ENCODE results near the gene CCDC102A.

CCDC102A gene

DNA sequence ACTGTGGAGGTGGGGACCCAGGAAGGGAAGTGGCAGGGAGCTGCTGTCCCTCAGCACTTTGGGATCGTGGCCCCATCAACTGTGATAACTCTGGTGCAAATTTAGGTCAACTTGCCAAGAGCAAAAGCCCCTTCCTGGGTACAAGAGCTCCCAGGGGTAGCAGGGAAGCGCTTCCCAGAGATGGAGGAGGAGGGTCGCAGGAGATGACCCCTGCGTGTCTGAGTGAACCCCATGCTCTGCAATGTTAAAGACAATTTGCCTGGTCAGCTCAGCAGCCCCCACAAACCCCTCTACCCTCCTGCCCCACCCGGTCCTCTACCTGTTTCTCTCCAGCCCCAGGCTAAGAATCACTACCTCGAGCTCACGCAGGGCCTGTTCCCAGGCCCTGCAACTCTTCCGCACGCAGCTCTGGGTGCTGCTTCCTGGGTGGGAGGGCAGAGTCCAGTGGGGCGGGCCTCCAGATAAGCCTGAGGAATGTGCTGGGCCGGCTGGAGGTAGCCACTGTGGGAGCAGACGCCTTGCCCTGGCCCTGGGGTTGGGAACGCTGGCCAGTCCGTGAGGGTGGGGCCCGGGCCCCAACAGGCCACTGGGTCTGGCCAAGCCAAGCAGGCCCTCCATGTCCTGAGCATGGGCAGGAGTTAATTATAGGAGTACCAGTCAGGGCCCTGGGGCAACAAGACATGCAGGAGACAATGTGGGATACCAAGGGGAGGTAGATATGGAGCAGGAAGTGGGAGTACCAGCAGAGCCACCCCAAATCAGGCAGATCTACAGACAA, 56.2 kb downstream of the CCDC102A start:
- no peak overlapping the region for H2BK5ac ChIP-seq (ENCODE audit: low read length)
- H3K4ac ChIP-seq (ENCODE audit: low read depth, low read length): peak overlapping the region; percentile 19
- H3K36me3 ChIP-seq (ENCODE audit: control insufficient read depth, insufficient read depth, low read length): no peaks in the 10 kb centered on the region
- H3K27me3 ChIP-seq (ENCODE audit: insufficient read depth, low read length, poor library complexity): no peaks in the 10 kb centered on the region
- no peak overlapping the region for H4K8ac ChIP-seq (ENCODE audit: low read depth, low read length)
- peak overlapping the region; percentile 33 for H3K9ac ChIP-seq (ENCODE audit: low read length)
- H3K4me1 ChIP-seq (ENCODE audit: control insufficient read depth, low read depth, low read length): peaks cover 8% of the 10 kb centered on the region
- H3K79me1 ChIP-seq (ENCODE audit: low read length): no peaks in the 10 kb centered on the region
- H3K4me3 ChIP-seq (ENCODE audit: low read length): no peak overlapping the region
- H2BK120ac ChIP-seq (ENCODE audit: low read depth, low read length): no peak overlapping the region
- H3K18ac ChIP-seq (ENCODE audit: low read length): peak overlapping the region; percentile 52
- DNase-seq: no peak
- H3K23ac ChIP-seq (ENCODE audit: low read length): no peak overlapping the region
- no peak overlapping the region for H2AK5ac ChIP-seq (ENCODE audit: low read length)
- H3K79me2 ChIP-seq (ENCODE audit: control insufficient read depth, insufficient read depth, low read length): no peaks in the 10 kb centered on the region
- H4K5ac ChIP-seq (ENCODE audit: low read length): no peak overlapping the region
- H2BK15ac ChIP-seq (replicated peaks; ENCODE audit: low read depth): no peak overlapping the region
- peak overlapping the region; percentile 35 for H3K4me2 ChIP-seq (ENCODE audit: low read length)
- no peak overlapping the region for H3K27ac ChIP-seq (ENCODE audit: low read depth, low read length)
- peak overlapping the region; percentile 62 for H3K56ac ChIP-seq (ENCODE audit: low read length)
- no CpG with 5 or more reads among the region's 15 CpGs for WGBS (ENCODE audit: extremely low coverage, insufficient coverage, low lambda C conversion rate)

DNA sequence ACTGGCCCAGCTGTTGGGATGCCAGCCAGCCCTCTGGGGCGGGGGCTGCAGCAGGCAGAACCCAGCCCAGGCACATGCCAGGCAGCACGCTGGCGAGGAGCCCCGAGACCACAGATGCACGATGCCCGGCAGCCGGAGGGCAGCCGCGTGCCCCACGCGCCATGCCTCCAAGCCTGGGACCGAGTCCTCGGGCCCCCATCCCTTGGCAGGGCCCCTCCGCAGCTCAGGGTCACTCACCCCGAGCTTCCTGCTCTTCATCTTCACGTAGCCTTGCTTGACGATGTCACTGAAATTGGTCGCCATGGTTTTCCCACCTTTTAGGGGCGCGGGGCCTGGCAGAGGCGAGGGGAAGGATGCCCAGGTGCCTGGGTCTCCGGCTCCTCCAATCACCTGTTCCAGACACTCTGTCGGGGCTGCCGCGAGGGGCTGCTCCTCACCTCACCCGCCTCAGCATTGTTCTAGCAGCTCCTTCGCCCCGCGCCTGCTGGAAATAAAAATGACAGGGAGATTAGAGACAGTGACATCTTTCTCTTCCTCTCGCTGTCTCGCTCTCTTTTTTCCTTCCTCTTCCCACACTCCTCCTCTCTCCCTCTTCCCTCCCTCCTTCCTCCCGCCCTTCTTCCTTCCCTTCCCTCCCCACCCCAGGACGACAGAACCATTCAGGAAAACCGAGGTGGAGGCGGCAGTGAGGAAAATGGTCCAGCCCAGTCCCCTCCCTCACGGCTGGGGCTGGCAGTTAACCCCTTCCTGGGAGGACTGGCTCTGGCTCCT, 57.0 kb downstream of the CCDC102A start:
- no peaks in the 10 kb centered on the region for H3K79me2 ChIP-seq (ENCODE audit: control insufficient read depth, insufficient read depth, low read length)
- H2BK5ac ChIP-seq (ENCODE audit: low read length): no peak overlapping the region
- no CpG with 5 or more reads among the region's 36 CpGs for WGBS (ENCODE audit: extremely low coverage, insufficient coverage, low lambda C conversion rate)
- H3K4me2 ChIP-seq (ENCODE audit: low read length): peak overlapping the region; percentile 97
- no peak overlapping the region for H3K27ac ChIP-seq (ENCODE audit: low read depth, low read length)
- no peaks in the 10 kb centered on the region for H3K27me3 ChIP-seq (ENCODE audit: insufficient read depth, low read length, poor library complexity)
- no peaks in the 10 kb centered on the region for H3K79me1 ChIP-seq (ENCODE audit: low read length)
- peak overlapping the region; percentile 84 for H3K56ac ChIP-seq (ENCODE audit: low read length)
- no peaks in the 10 kb centered on the region for H3K36me3 ChIP-seq (ENCODE audit: control insufficient read depth, insufficient read depth, low read length)
- H3K18ac ChIP-seq (ENCODE audit: low read length): no peak overlapping the region
- peak; percentile 92 for DNase-seq
- no peak overlapping the region for H4K8ac ChIP-seq (ENCODE audit: low read depth, low read length)
- H3K4ac ChIP-seq (ENCODE audit: low read depth, low read length): no peak overlapping the region
- H3K4me3 ChIP-seq (ENCODE audit: low read length): peak overlapping the region; percentile 59
- H2BK15ac ChIP-seq (replicated peaks; ENCODE audit: low read depth): no peak overlapping the region
- H2AK5ac ChIP-seq (ENCODE audit: low read length): no peak overlapping the region
- no peak overlapping the region for H3K23ac ChIP-seq (ENCODE audit: low read length)
- peak overlapping the region; percentile 60 for H3K9ac ChIP-seq (ENCODE audit: low read length)
- H3K4me1 ChIP-seq (ENCODE audit: control insufficient read depth, low read depth, low read length): peaks cover 8% of the 10 kb centered on the region
- no peak overlapping the region for H4K5ac ChIP-seq (ENCODE audit: low read length)
- no peak overlapping the region for H2BK120ac ChIP-seq (ENCODE audit: low read depth, low read length)

DNA sequence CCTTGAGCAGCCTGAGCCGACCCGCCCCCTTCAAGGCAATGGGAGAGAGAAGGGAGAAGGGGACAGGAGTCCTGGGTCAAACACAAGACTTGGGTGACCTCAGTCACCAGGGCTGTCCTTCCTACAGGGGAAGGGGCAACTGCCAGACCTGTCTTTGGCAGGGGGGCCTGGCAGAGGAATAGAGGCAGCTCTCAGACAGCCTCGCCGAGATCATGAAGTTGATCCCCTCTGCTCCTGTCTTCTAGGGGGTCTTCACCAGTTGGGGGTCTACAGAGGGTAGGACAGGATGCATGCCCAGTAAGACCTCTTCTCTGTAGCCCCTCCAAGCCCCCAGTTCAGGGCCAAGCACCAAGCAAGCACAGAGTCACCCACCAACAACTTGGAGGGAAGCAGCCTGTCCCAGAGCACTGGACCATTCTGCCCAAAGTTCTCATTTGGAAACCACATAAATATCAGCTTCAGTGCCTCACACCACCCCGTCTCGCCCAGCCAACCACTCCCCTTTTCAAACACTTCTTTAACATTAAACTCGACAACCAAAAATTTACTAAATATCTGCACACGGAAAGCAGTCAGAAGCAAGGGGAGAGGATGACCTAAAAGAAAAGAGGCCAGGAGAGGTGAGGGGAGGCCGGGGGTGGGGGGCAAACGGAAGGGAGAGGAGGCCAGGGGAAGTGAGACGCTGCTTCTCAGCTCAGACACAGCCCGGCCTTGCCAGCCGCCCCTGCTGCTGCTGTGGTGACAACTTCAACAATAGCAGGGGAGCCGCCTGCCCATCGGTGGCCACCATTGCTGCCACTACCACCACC, 57.8 kb downstream of the CCDC102A start:
- no peak overlapping the region for H2BK120ac ChIP-seq (ENCODE audit: low read depth, low read length)
- no peak overlapping the region for H3K27ac ChIP-seq (ENCODE audit: low read depth, low read length)
- H3K4ac ChIP-seq (ENCODE audit: low read depth, low read length): no peak overlapping the region
- H2AK5ac ChIP-seq (ENCODE audit: low read length): no peak overlapping the region
- no peaks in the 10 kb centered on the region for H3K27me3 ChIP-seq (ENCODE audit: insufficient read depth, low read length, poor library complexity)
- peaks cover 8% of the 10 kb centered on the region for H3K4me1 ChIP-seq (ENCODE audit: control insufficient read depth, low read depth, low read length)
- peak overlapping the region; percentile 97 for H3K4me2 ChIP-seq (ENCODE audit: low read length)
- no peak for DNase-seq
- 100% methylated on average over 4 of the region's 15 CpGs for whole genome bisulfite sequencing (ENCODE audit: extremely low coverage, insufficient coverage, low lambda C conversion rate)
- H3K56ac ChIP-seq (ENCODE audit: low read length): peak overlapping the region; percentile 84
- H3K79me1 ChIP-seq (ENCODE audit: low read length): no peaks in the 10 kb centered on the region
- H3K79me2 ChIP-seq (ENCODE audit: control insufficient read depth, insufficient read depth, low read length): no peaks in the 10 kb centered on the region
- H2BK5ac ChIP-seq (ENCODE audit: low read length): no peak overlapping the region
- H3K18ac ChIP-seq (ENCODE audit: low read length): no peak overlapping the region
- H3K9ac ChIP-seq (ENCODE audit: low read length): peak overlapping the region; percentile 60
- no peak overlapping the region for H4K5ac ChIP-seq (ENCODE audit: low read length)
- H3K36me3 ChIP-seq (ENCODE audit: control insufficient read depth, insufficient read depth, low read length): no peaks in the 10 kb centered on the region
- H4K8ac ChIP-seq (ENCODE audit: low read depth, low read length): no peak overlapping the region
- no peak overlapping the region for H2BK15ac ChIP-seq (replicated peaks; ENCODE audit: low read depth)
- H3K4me3 ChIP-seq (ENCODE audit: low read length): no peak overlapping the region
- no peak overlapping the region for H3K23ac ChIP-seq (ENCODE audit: low read length)

DNA sequence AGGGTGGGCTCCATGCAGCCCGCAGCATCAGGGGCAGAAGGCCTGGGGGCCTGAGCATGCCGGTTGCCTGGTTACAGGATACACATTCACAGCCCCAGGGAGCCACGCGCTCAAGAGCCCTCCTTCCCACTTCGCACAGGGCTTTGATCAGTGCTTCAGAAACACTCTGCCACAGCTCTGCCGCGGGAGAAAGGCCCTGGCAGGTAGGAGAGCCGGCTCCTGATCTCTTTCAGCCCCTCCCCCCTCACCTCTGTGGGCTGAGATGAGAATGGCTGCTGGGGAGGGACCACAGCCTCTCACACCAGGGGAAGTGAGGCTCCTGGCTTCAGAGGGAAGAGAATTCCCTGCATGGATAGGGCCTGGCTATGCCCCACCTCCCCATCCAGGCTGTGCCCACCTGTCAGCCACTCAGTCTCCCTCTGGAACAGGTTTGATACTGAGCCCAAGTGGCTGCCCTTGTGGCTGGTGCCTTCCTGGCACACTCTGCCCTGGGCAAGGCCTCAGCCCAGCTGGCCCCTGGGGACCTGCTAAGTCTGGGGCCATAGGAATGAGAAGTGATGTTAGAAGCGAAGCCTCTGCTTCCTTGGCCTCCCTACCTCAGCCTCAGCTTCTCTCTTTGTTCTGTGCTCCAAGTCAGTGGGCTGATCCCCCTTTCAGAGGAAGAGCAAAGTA, 58.7 kb downstream of the CCDC102A start:
- Histone ChIP-seq H2AK5ac (ENCODE audit: low read length) (no peak overlapping the region), H3K4me1 (ENCODE audit: control insufficient read depth, low read depth, low read length) (peaks cover 8% of the 10 kb centered on the region), H3K18ac (ENCODE audit: low read length) (no peak overlapping the region), H4K5ac (ENCODE audit: low read length) (no peak overlapping the region), H3K4me3 (ENCODE audit: low read length) (no peak overlapping the region), H3K36me3 (ENCODE audit: control insufficient read depth, insufficient read depth, low read length) (peaks cover 2% of the 10 kb centered on the region), H3K27me3 (ENCODE audit: insufficient read depth, low read length, poor library complexity) (no peaks in the 10 kb centered on the region), H3K27ac (ENCODE audit: low read depth, low read length) (no peak overlapping the region), H3K23ac (ENCODE audit: low read length) (no peak overlapping the region), H3K79me1 (ENCODE audit: low read length) (no peaks in the 10 kb centered on the region), H3K4me2 (ENCODE audit: low read length) (no peak overlapping the region), H3K4ac (ENCODE audit: low read depth, low read length) (no peak overlapping the region), H2BK120ac (ENCODE audit: low read depth, low read length) (no peak overlapping the region), H3K79me2 (ENCODE audit: control insufficient read depth, insufficient read depth, low read length) (no peaks in the 10 kb centered on the region), H3K56ac (ENCODE audit: low read length) (no peak overlapping the region), H3K9ac (ENCODE audit: low read length) (no peak overlapping the region), H4K8ac (ENCODE audit: low read depth, low read length) (no peak overlapping the region), H2BK5ac (ENCODE audit: low read length) (no peak overlapping the region), H2BK15ac (replicated peaks; ENCODE audit: low read depth) (no peak overlapping the region)
- no CpG with 5 or more reads among the region's 9 CpGs for WGBS (ENCODE audit: extremely low coverage, insufficient coverage, low lambda C conversion rate)
- DNase-seq: peak; percentile 64

DNA sequence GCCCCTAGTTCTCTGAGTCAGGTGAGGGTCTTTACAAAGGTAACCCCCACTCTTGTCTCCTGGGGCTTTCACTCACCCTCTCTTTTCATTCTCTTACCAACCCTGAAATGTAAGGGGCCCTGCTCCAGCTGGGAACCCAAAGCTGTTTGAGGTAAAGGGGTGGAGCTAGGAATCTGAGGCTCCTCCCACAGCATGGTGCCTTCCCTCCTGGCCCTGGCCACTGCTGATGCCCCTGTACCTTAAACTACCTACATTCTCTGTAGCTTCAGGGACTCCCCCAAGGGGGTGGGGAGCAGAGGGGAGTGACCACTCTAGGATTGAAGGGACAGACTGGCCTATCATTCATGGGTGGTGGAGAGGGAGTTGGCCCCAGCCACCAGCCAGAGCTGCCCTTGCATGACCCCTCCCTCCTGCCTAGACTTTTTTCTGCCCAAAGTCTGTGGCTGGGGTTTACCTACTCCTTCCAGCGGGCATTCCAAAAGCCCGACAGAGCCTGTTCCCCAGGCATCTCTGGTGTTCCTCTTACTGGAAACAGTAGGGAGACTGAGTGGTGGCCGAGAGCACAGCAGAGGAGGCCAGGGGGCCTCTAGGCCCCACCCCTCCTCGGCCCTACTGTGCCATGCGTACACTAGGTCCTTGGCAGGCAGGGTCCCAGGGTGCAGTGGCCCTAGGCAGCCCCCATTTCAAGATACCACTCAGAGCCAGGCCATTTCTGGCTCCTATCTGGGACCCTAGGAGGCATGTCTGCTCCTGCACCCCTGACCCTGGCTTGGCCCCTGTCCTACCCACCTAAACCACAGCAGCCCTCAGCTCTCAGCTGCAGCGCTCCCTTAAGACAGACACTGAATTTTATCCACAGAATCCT, 59.6 kb downstream of the CCDC102A start:
- Histone ChIP-seq H3K4ac (ENCODE audit: low read depth, low read length) (no peak overlapping the region), H3K27ac (ENCODE audit: low read depth, low read length) (no peak overlapping the region), H3K23ac (ENCODE audit: low read length) (no peak overlapping the region), H2AK5ac (ENCODE audit: low read length) (no peak overlapping the region), H4K5ac (ENCODE audit: low read length) (no peak overlapping the region), H3K18ac (ENCODE audit: low read length) (no peak overlapping the region), H3K4me2 (ENCODE audit: low read length) (no peak overlapping the region), H3K56ac (ENCODE audit: low read length) (no peak overlapping the region), H3K79me2 (ENCODE audit: control insufficient read depth, insufficient read depth, low read length) (no peaks in the 10 kb centered on the region), H3K36me3 (ENCODE audit: control insufficient read depth, insufficient read depth, low read length) (peaks cover 4% of the 10 kb centered on the region), H4K8ac (ENCODE audit: low read depth, low read length) (no peak overlapping the region), H2BK120ac (ENCODE audit: low read depth, low read length) (no peak overlapping the region), H2BK5ac (ENCODE audit: low read length) (no peak overlapping the region), H3K9ac (ENCODE audit: low read length) (no peak overlapping the region), H3K27me3 (ENCODE audit: insufficient read depth, low read length, poor library complexity) (no peaks in the 10 kb centered on the region), H3K79me1 (ENCODE audit: low read length) (no peaks in the 10 kb centered on the region), H2BK15ac (replicated peaks; ENCODE audit: low read depth) (no peak overlapping the region), H3K4me1 (ENCODE audit: control insufficient read depth, low read depth, low read length) (peaks cover 15% of the 10 kb centered on the region), H3K4me3 (ENCODE audit: low read length) (no peak overlapping the region)
- no CpG with 5 or more reads among the region's 6 CpGs for WGBS (ENCODE audit: extremely low coverage, insufficient coverage, low lambda C conversion rate)
- no peak for DNase-seq
